H1 (cell line): ENCODE measurements around the gene CACNG4. TPM values are rescaled to one million over a fixed set of nuclear protein-coding genes. Genes with fewer than 3 reads are reported as not detected.

Experiments used
- CTCF ChIA-PET: fragments of 300-600 bp; sonication (Branson Sonifier 250); formaldehyde crosslinking; loops from one replicate; lab custom pipeline; 2021; ENCODE audit not compliant: partially characterized antibody; lab: Charles Lee
- POLR2A ChIA-PET: fragments of 300-600 bp; sonication (Branson Sonifier 250); formaldehyde crosslinking; loops from one replicate; lab custom pipeline; 2021; ENCODE audit warnings: inconsistent platforms; ENCODE audit not compliant: partially characterized antibody; lab: Charles Lee
- DNase-seq, 2 experiments: peaks; one replicate each; pipeline versions ENCODE4 v3.0.0 to v3.0.0-alpha.2; 2010 to 2022; ENCODE audit warnings: low spot score in 2 of 2, low read depth in 1 of 2, mixed read lengths in 1 of 2
- FAIRE-seq: peaks from 2 replicates; lab custom pipeline; 2011; peaks lifted over from hg19 to GRCh38; lab: Jason Lieb, UNC
- H2AFZ ChIP-seq: 2 replicates; pipeline ENCODE4 v1.8.1; 2012; ENCODE audit warnings: low read length, inconsistent platforms
- H2AK5ac ChIP-seq: 2 replicates; pipeline ENCODE4 v1.6.1; 2013; ENCODE audit warnings: low read depth, low read length
- H2BK120ac ChIP-seq: replicated peaks from 2 replicates; pipeline ENCODE3; 2013; ENCODE audit warnings: low read depth, low read length, inconsistent platforms
- H2BK12ac ChIP-seq: 2 replicates; pipeline ENCODE4 v1.6.1; 2013; ENCODE audit warnings: low read depth, low read length
- H2BK15ac ChIP-seq: 2 replicates; pipeline ENCODE4 v1.6.1; 2013; ENCODE audit warnings: low read length
- H2BK20ac ChIP-seq: 2 replicates; pipeline ENCODE4 v1.6.1; 2013; ENCODE audit warnings: low read length
- H2BK5ac ChIP-seq: 2 replicates; pipeline ENCODE4 v1.6.1; 2013; ENCODE audit warnings: low read depth, low read length
- H3K14ac ChIP-seq: 2 replicates; pipeline ENCODE4 v1.6.1; 2013; ENCODE audit warnings: inconsistent platforms; ENCODE audit not compliant: insufficient read length
- H3K18ac ChIP-seq: 2 replicates; pipeline ENCODE4 v1.6.1; 2013; ENCODE audit warnings: low read length; ENCODE audit errors: extremely low read depth
- H3K23ac ChIP-seq: 2 replicates; pipeline ENCODE4 v1.6.1; 2013; ENCODE audit warnings: inconsistent platforms; ENCODE audit not compliant: insufficient read length
- H3K23me2 ChIP-seq: 2 replicates; pipeline ENCODE4 v1.6.1; 2013; ENCODE audit warnings: low read depth, low read length
- H3K27ac ChIP-seq: 2 replicates; pipeline ENCODE4 v1.6.1; 2011; ENCODE audit warnings: low read depth, low read length, inconsistent platforms
- H3K27me3 ChIP-seq, 4 experiments: replicated peaks in 1 of 4; 1 replicate in 1 of 4; 2 replicates in 3 of 4; pipeline versions ENCODE4 v1.6.1 to v1.8.1; 2011 to 2013; ENCODE audit warnings: low read length in 3 of 4, mild to moderate bottlenecking in 3 of 4, inconsistent platforms in 2 of 4, mixed read lengths in 2 of 4, moderate library complexity in 1 of 4; ENCODE audit not compliant: control insufficient read depth in 3 of 4, insufficient read depth in 3 of 4; ENCODE audit errors: extremely low read depth in 1 of 4
- H3K36me3 ChIP-seq, 4 experiments: 2 replicates each; pipeline versions ENCODE4 v1.6.1 to v1.8.1; 2011 to 2013; ENCODE audit warnings: mild to moderate bottlenecking in 4 of 4, low read length in 3 of 4, moderate library complexity in 2 of 4, control low read depth in 1 of 4, inconsistent platforms in 1 of 4; ENCODE audit not compliant: insufficient read depth in 4 of 4, control insufficient read depth in 2 of 4
- H3K4ac ChIP-seq: replicated peaks from 2 replicates; pipeline ENCODE3; 2013; ENCODE audit warnings: low read length, low read depth, mixed read lengths, inconsistent platforms; ENCODE audit not compliant: insufficient read length
- H3K4me1 ChIP-seq, 4 experiments: replicated peaks in 1 of 4; 1 replicate in 1 of 4; 2 replicates in 3 of 4; pipeline versions ENCODE4 v1.6.1 to v1.8.1; 2011 to 2013; ENCODE audit warnings: low read length in 3 of 4, inconsistent platforms in 2 of 4, mixed read lengths in 1 of 4; ENCODE audit not compliant: insufficient read depth in 4 of 4, control insufficient read depth in 3 of 4
- H3K4me2 ChIP-seq, 2 experiments: 2 replicates each; pipeline versions ENCODE4 v1.6.1 to v1.8.1; 2011 to 2013; ENCODE audit warnings: low read depth in 2 of 2, low read length in 2 of 2, control low read depth in 1 of 2, inconsistent platforms in 1 of 2, mild to moderate bottlenecking in 1 of 2; ENCODE audit not compliant: insufficient read depth in 1 of 2
- H3K4me3 ChIP-seq, 4 experiments: fragments of 200-600, 300-600 bp in 1 of 4; sonication (generic), shearing (Covaris generic), sonication (Bioruptor Twin) in 1 of 4; 2 replicates each; pipeline versions ENCODE4 v1.5.1 to v1.8.1; 2011 to 2016; ENCODE audit warnings: low read length in 4 of 4, low read depth in 3 of 4, control low read depth in 2 of 4, inconsistent platforms in 2 of 4, mild to moderate bottlenecking in 2 of 4, mixed read lengths in 1 of 4, moderate library complexity in 1 of 4; ENCODE audit not compliant: insufficient read depth in 2 of 4; ENCODE audit errors: extremely low read depth in 1 of 4
- H3K56ac ChIP-seq: replicated peaks from 2 replicates; pipeline ENCODE3; 2013; ENCODE audit warnings: low read depth, mild to moderate bottlenecking, mixed read lengths, low read length, inconsistent platforms; ENCODE audit not compliant: insufficient read length
- H3K79me1 ChIP-seq: 2 replicates; pipeline ENCODE4 v1.6.1; 2013; ENCODE audit warnings: low read depth, low read length, control low read depth
- H3K79me2 ChIP-seq, 2 experiments: 2 replicates each; pipeline versions ENCODE4 v1.6.1 to v1.8.1; 2012 to 2013; ENCODE audit warnings: low read length in 2 of 2, mild to moderate bottlenecking in 2 of 2, inconsistent platforms in 1 of 2; ENCODE audit not compliant: insufficient read depth in 2 of 2, control insufficient read depth in 1 of 2
- H3K9ac ChIP-seq, 4 experiments: replicated peaks in 1 of 4; 1 replicate in 1 of 4; 2 replicates in 3 of 4; pipeline versions ENCODE4 v1.6.1 to v1.8.1; 2011 to 2013; ENCODE audit warnings: low read depth in 3 of 4, low read length in 3 of 4, control low read depth in 2 of 4, mild to moderate bottlenecking in 2 of 4, moderate library complexity in 2 of 4, inconsistent platforms in 1 of 4; ENCODE audit errors: extremely low read depth in 1 of 4
- H3K9me3 ChIP-seq, 2 experiments: 2 replicates each; pipeline versions ENCODE4 v1.6.1 to v1.8.1; 2012 to 2013; ENCODE audit warnings: mild to moderate bottlenecking in 2 of 2, moderate library complexity in 2 of 2, control low read depth in 1 of 2, inconsistent platforms in 1 of 2, low read depth in 1 of 2, low read length in 1 of 2, mixed read lengths in 1 of 2; ENCODE audit not compliant: insufficient read depth in 2 of 2
- H4K20me1 ChIP-seq, 2 experiments: replicated peaks in 1 of 2; 2 replicates each; pipeline versions ENCODE3 to v1.8.1; 2011 to 2013; ENCODE audit warnings: inconsistent platforms in 2 of 2, low read length in 2 of 2, mild to moderate bottlenecking in 1 of 2; ENCODE audit not compliant: insufficient read depth in 2 of 2, control insufficient read depth in 1 of 2
- H4K5ac ChIP-seq: 2 replicates; pipeline ENCODE4 v1.6.1; 2013; ENCODE audit warnings: low read length, low read depth, mixed read lengths, inconsistent platforms; ENCODE audit not compliant: insufficient read length
- H4K8ac ChIP-seq: 2 replicates; pipeline ENCODE4 v1.8.0; 2013; ENCODE audit warnings: mild to moderate bottlenecking, moderate library complexity, low read length, inconsistent platforms; ENCODE audit not compliant: insufficient read depth; ENCODE audit errors: extremely low read depth
- H4K91ac ChIP-seq: replicated peaks from 2 replicates; pipeline ENCODE3; 2013; ENCODE audit warnings: low read length, mixed read lengths, inconsistent platforms; ENCODE audit not compliant: insufficient read length
- USF2 ChIP-seq: IDR thresholded peaks from 2 replicates; pipeline ENCODE4 v1.6.1; 2011; ENCODE audit warnings: low read length, improper control_type of control experiment
- WGBS, 2 experiments: shearing (Covaris generic) in 1 of 2; methylation state at CpG; one replicate each; pipeline versions ENCODE4 v1.1.6 to v1.1.7; 2013 to 2015; ENCODE audit warnings: low lambda C conversion rate in 2 of 2, mixed read lengths in 2 of 2, inconsistent platforms in 1 of 2, low coverage in 1 of 2, missing lambda C conversion rate in 1 of 2; ENCODE audit not compliant: insufficient replicate concordance in 2 of 2, insufficient coverage in 1 of 2, insufficient read length in 1 of 2; ENCODE audit errors: extremely low coverage in 1 of 2, missing lambda C conversion rate in 1 of 2; 5-methylcytosine and 5-hydroxymethylcytosine counted together
- polyA plus RNA-seq, 7 experiments: library from polyadenylated mRNA; depleted of rRNA in 3 of 7; stranded (reverse) in 5 of 7; unstranded in 2 of 7; fragments of >200 nt in 5 of 7; fragments of 200-250 nt in 2 of 7; gene quantifications; 1 replicate in 5 of 7; 2 replicates in 1 of 7; 4 replicates in 1 of 7; pipeline versions ENCODE4 v1.2.1 to v1.2.3, GENCODE V29; 2011 to 2013; ENCODE audit warnings: missing spikeins in 2 of 7, mixed read lengths in 2 of 7
- total RNA-seq: library from RNA; stranded (reverse); fragmentation: NEBNext Ultra II Directional; extraction: Animal tissue kit (Norgen Biotek cat#: 25700); gene quantifications from 2 replicates; pipeline ENCODE4 v1.2.1, GENCODE V29; 2021

The CACNG4 gene
- total and polyA plus RNA-seq, 2 of the 8 experiments (the other 6 are each of a cell fraction or from before 2014, with no cell fraction given), result 3.6 to 5.6 TPM

- Histone ChIP-seq H2BK20ac (no peak overlapping the region), H2BK12ac (no peak overlapping the region), H4K20me1 (no peaks in the 10 kb centered on the region)
- POLR2A ChIA-PET, result no interaction called here
- no peak for FAIRE-seq
- TF ChIP-seq USF2, result no peak
- TF ChIP-seq, all 59 proteins: peak for 0
- DNase-seq, result no peak
- WGBS, 2 experiments, result 94% methylated on average over 7 of the region's 7 CpGs; no CpG with 5 or more reads in 1 of the 2 experiments
- Histone ChIP-seq H3K4me2 (no peak overlapping the region), H3K4me1 (peaks cover 0 to 9% (median 4%) of the 10 kb centered on the region in 4 experiments; a peak in 4 of 7 replicates), H3K4me3 (no peak overlapping the region), H2AK5ac (no peak overlapping the region), H3K56ac (no peak overlapping the region), H3K23ac (no peak overlapping the region), H3K27me3 (no peaks in the 10 kb centered on the region), H3K14ac (no peak overlapping the region), H2BK120ac (no peak overlapping the region), H3K36me3 (no peaks in the 10 kb centered on the region), H3K18ac (no peak overlapping the region), H4K8ac (no peak overlapping the region), H2AFZ (no peak overlapping the region), H3K4ac (no peak overlapping the region), H4K5ac (no peak overlapping the region), H3K9me3 (no peaks in the 10 kb centered on the region), H3K79me2 (no peaks in the 10 kb centered on the region), H2BK15ac (no peak overlapping the region), H4K91ac (no peak overlapping the region), H3K23me2 (no peaks in the 10 kb centered on the region; the same call in 1 of the 2 replicates), H2BK5ac (no peak overlapping the region), H3K27ac (no peak overlapping the region), H3K79me1 (no peaks in the 10 kb centered on the region), H3K9ac (no peak overlapping the region)
- CTCF ChIA-PET, result interaction anchor here (0.6 to 1.6 kb wide), 3 partner anchors 58 to 255 kb away, joined by 3 to 4 read pairs (median 3); no protein-coding TSS in a partner anchor
Observed at GRCh38 chr17:66980896-66981295, 16.4 kb downstream of the CACNG4 start.
